GM19397 (cell line): ENCODE measurements around the gene MACROD1.

Source experiments
- ATAC-seq: cut with Tn5 transposase; IDR thresholded peaks from one replicate; pipeline ENCODE4 v1.9.1; 2021; ENCODE audit warnings: mild to moderate bottlenecking, moderate library complexity; ENCODE audit not compliant: unreplicated experiment

Gene MACROD1

GRCh38 chr11:64077607-64078006, 88.3 kb downstream of the MACROD1 start:
- no peak for ATAC-seq

- ATAC-seq, result no peak
Measured at GRCh38 chr11:64076758-64077157, 89.2 kb downstream of the MACROD1 start.

GRCh38 chr11:64074239-64074638, 91.7 kb downstream of the MACROD1 start:
- ATAC-seq, result no peak

- ATAC-seq, result no peak
Measured at GRCh38 chr11:64073542-64073941, 92.4 kb downstream of the MACROD1 start.

GRCh38 chr11:64072871-64073270, 93.0 kb downstream of the MACROD1 start:
- ATAC-seq, result no peak

GRCh38 chr11:64072403-64072802, 93.5 kb downstream of the MACROD1 start:
- no peak for ATAC-seq

- ATAC-seq, result no peak
Measured at GRCh38 chr11:64071849-64072248, 94.1 kb downstream of the MACROD1 start.

GRCh38 chr11:64070314-64070681, 95.6 kb downstream of the MACROD1 start:
- no peak for ATAC-seq

GRCh38 chr11:64069401-64070313, 96.3 kb downstream of the MACROD1 start:
- ATAC-seq, result no peak

- ATAC-seq, result no peak
Measured at GRCh38 chr11:64068705-64069400, 97.1 kb downstream of the MACROD1 start.

GRCh38 chr11:64067230-64067993, 98.5 kb downstream of the MACROD1 start:
- ATAC-seq, result no peak

GRCh38 chr11:64065712-64066111, 100.2 kb downstream of the MACROD1 start:
- ATAC-seq, result no peak

- no peak for ATAC-seq
Measured at GRCh38 chr11:64065141-64065465, 100.8 kb downstream of the MACROD1 start.

- no peak for ATAC-seq
Measured at GRCh38 chr11:64064374-64065140, 101.4 kb downstream of the MACROD1 start.

GRCh38 chr11:64063777-64064176, 102.1 kb downstream of the MACROD1 start:
- no peak for ATAC-seq

- ATAC-seq, result no peak
Measured at GRCh38 chr11:64062185-64063039, 103.5 kb downstream of the MACROD1 start.

- no peak for ATAC-seq
Measured at GRCh38 chr11:64060861-64061444, 105.0 kb downstream of the MACROD1 start.

- no peak for ATAC-seq
Measured at GRCh38 chr11:64060263-64060860, 105.6 kb downstream of the MACROD1 start.
